Neural progenitor cell (in vitro differentiated cells): ENCODE measurements around the gene POR. TPM values are rescaled to one million over a fixed set of nuclear protein-coding genes. Genes with fewer than 3 reads are reported as not detected.

Source experiments
- DNase-seq: peaks from one replicate; pipeline ENCODE4 v3.0.0-alpha.2; 2016; ENCODE audit warnings: low spot score
- H2AFZ ChIP-seq: fragments of 200-600 bp; sonication (generic); replicated peaks from 2 replicates; pipeline ENCODE4 v1.6.1; 2016; ENCODE audit warnings: antibody characterized with exemption
- H3F3A ChIP-seq: fragments of 200-600 bp; sonication (generic); 2 replicates; pipeline ENCODE4 v1.6.1; 2016; ENCODE audit warnings: antibody characterized with exemption, low read depth
- H3K27ac ChIP-seq: fragments of 200-600 bp; sonication (generic); 2 replicates; pipeline ENCODE4 v1.5.1; 2016; ENCODE audit warnings: mild to moderate bottlenecking
- H3K27me3 ChIP-seq: fragments of 200-600 bp; sonication (generic); 2 replicates; pipeline ENCODE4 v1.6.1; 2016; ENCODE audit warnings: mild to moderate bottlenecking, moderate library complexity
- H3K36me3 ChIP-seq: fragments of 200-600 bp; sonication (generic); 2 replicates; pipeline ENCODE4 v1.5.1; 2016
- H3K4me1 ChIP-seq: fragments of 200-600 bp; sonication (generic); 2 replicates; pipeline ENCODE4 v1.6.1; 2016; ENCODE audit warnings: mixed run types
- H3K4me2 ChIP-seq: fragments of 200-600 bp; sonication (generic); 2 replicates; pipeline ENCODE4 v1.6.1; 2016
- H3K4me3 ChIP-seq: fragments of 200-600 bp; sonication (generic); 2 replicates; pipeline ENCODE4 v1.5.1; 2016
- H3K79me2 ChIP-seq: fragments of 200-600 bp; sonication (generic); 2 replicates; pipeline ENCODE4 v1.6.1; 2016; ENCODE audit warnings: low read depth
- H3K9ac ChIP-seq: fragments of 200-600 bp; sonication (generic); 2 replicates; pipeline ENCODE4 v1.6.1; 2016
- H3K9me3 ChIP-seq: fragments of 200-600 bp; sonication (generic); 2 replicates; pipeline ENCODE4 v1.5.1; 2016; ENCODE audit warnings: low read depth
- H4K20me1 ChIP-seq: fragments of 200-600 bp; sonication (generic); 2 replicates; pipeline ENCODE4 v1.6.1; 2016; ENCODE audit warnings: low read depth
- H3K27ac Mint-ChIP-seq: 3 replicates; pipeline ENCODE4 v1.8.0; 2021; ENCODE audit warnings: mixed read lengths
- H3K27me3 Mint-ChIP-seq: 2 replicates; pipeline ENCODE4 v1.8.0; 2022; ENCODE audit warnings: low read depth, mild to moderate bottlenecking, inconsistent platforms, moderate library complexity, mixed read lengths; ENCODE audit not compliant: insufficient read depth
- H3K36me3 Mint-ChIP-seq: 3 replicates; pipeline ENCODE4 v1.8.0; 2021; ENCODE audit warnings: mixed read lengths
- H3K4me1 Mint-ChIP-seq: 3 replicates; pipeline ENCODE4 v1.8.0; 2021; ENCODE audit warnings: mixed read lengths
- H3K4me3 Mint-ChIP-seq: 3 replicates; pipeline ENCODE4 v1.8.0; 2021; ENCODE audit warnings: mild to moderate bottlenecking, moderate library complexity, mixed read lengths
- H3K9me3 Mint-ChIP-seq: 3 replicates; pipeline ENCODE4 v1.8.0; 2020; ENCODE audit warnings: mixed read lengths
- EZH2 ChIP-seq: fragments of 200-600 bp; sonication (generic); IDR thresholded peaks from 2 replicates; pipeline ENCODE4 v1.6.1; 2017; ENCODE audit warnings: antibody characterized with exemption, mild to moderate bottlenecking, moderate library complexity
- EZH2phosphoT487 ChIP-seq: fragments of 200-600 bp; sonication (generic); IDR thresholded peaks from 2 replicates; pipeline ENCODE4 v1.6.1; 2017; ENCODE audit warnings: antibody characterized with exemption
- total RNA-seq: library from RNA; depleted of rRNA; stranded (reverse); fragments of >200 nt; gene quantifications from 2 replicates; pipeline ENCODE4 v1.2.3, GENCODE V29; 2015; ENCODE audit warnings: low replicate concordance
- TF ChIP-seq, protein P1 (sequence below): fragments of 200-600 bp; sonication (generic); IDR thresholded peaks from 2 replicates; pipeline ENCODE4 v1.5.1; 2017; ENCODE audit warnings: antibody characterized with exemption, mild to moderate bottlenecking

Gene POR
- total RNA-seq, 1 donor from 2014 or later, result 38.6 TPM

DNA sequence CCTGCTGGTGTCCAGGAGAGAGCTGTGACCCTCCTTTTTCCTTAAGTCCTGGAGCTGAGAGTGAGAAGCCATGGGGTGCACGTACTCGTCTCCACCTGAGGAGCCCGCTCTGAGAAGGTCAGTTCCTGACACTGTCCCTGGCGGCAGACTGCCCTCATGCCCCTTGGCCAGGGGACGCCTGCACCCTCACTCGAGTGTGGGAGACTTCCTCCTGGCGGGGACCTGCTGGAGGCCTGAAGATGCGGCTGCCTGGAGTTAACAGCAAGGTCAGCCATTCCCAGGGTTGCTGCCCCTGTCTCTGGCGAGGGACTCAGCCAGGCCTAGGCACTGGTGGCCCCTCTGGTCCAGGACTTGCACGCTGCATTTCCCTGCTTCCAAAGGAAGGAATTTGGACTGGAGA is 53.1 kb downstream of the POR start:
- H3K79me2 ChIP-seq, result no peaks in the 10 kb centered on the region
- H3K4me3 ChIP-seq, result no peak overlapping the region
- Mint-ChIP-seq H3K36me3 (peaks cover 20% of the 10 kb centered on the region), H3K9me3 (no peaks in the 10 kb centered on the region), H3K27ac (peak overlapping the region; percentile 98), H3K4me1 (peaks cover 84% of the 10 kb centered on the region), H3K4me3 (no peak overlapping the region), H3K27me3 (peaks cover 8% of the 10 kb centered on the region)
- H2AFZ ChIP-seq, result no peak overlapping the region
- no peaks in the 10 kb centered on the region for H3K27me3 ChIP-seq
- H3K9me3 ChIP-seq, result no peaks in the 10 kb centered on the region
- TF ChIP-seq, protein P1, sequence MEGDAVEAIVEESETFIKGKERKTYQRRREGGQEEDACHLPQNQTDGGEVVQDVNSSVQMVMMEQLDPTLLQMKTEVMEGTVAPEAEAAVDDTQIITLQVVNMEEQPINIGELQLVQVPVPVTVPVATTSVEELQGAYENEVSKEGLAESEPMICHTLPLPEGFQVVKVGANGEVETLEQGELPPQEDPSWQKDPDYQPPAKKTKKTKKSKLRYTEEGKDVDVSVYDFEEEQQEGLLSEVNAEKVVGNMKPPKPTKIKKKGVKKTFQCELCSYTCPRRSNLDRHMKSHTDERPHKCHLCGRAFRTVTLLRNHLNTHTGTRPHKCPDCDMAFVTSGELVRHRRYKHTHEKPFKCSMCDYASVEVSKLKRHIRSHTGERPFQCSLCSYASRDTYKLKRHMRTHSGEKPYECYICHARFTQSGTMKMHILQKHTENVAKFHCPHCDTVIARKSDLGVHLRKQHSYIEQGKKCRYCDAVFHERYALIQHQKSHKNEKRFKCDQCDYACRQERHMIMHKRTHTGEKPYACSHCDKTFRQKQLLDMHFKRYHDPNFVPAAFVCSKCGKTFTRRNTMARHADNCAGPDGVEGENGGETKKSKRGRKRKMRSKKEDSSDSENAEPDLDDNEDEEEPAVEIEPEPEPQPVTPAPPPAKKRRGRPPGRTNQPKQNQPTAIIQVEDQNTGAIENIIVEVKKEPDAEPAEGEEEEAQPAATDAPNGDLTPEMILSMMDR, result no peak
- TF ChIP-seq EZH2phosphoT487, result no peak
- TF ChIP-seq EZH2, result no peak
- DNase-seq, result no peak
- peaks cover 14% of the 10 kb centered on the region for H3F3A ChIP-seq
- H3K27ac ChIP-seq, result peak overlapping the region; percentile 23
- H4K20me1 ChIP-seq, result peaks cover 18% of the 10 kb centered on the region
- H3K4me1 ChIP-seq, result peaks cover 34% of the 10 kb centered on the region
- H3K36me3 ChIP-seq, result no peaks in the 10 kb centered on the region
- peak overlapping the region; percentile 16 for H3K4me2 ChIP-seq
- no peak overlapping the region for H3K9ac ChIP-seq

DNA sequence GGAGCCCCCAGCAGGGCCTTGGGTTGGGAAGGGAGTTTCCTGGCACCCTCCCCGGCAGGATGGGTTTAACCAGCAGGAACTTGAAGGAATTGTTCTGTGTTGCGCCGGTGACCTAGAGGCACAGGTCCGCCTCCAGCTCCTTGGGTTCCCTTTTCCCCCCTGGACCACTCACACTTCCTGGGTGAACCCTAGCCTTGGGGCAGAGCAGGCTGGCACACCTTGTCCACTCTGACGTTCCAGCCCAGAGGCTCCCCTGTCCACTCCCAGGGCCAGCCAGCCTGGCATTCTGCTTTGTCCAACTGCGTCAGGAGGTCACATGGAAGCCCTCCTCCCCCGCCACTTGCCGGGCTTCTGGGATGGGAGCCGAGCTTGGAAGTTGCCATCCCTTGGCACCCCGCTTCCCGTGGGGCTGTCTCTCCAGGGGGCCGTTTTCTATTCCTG is 53.6 kb downstream of the POR start:
- TF ChIP-seq, protein P1, result no peak
- no peak for TF ChIP-seq EZH2phosphoT487
- TF ChIP-seq EZH2, result no peak
- Histone ChIP-seq H3K36me3 (no peaks in the 10 kb centered on the region), H3K27me3 (no peaks in the 10 kb centered on the region), H3K4me3 (no peak overlapping the region), H3K4me2 (no peak overlapping the region), H3K27ac (no peak overlapping the region), H3K4me1 (peaks cover 28% of the 10 kb centered on the region), H3F3A (peaks cover 9% of the 10 kb centered on the region), H4K20me1 (peaks cover 13% of the 10 kb centered on the region), H3K9me3 (no peaks in the 10 kb centered on the region), H3K79me2 (no peaks in the 10 kb centered on the region), H2AFZ (no peak overlapping the region), H3K9ac (no peak overlapping the region)
- H3K4me3 Mint-ChIP-seq, result no peak overlapping the region
- peaks cover 20% of the 10 kb centered on the region for H3K36me3 Mint-ChIP-seq
- H3K27ac Mint-ChIP-seq, result peak overlapping the region; percentile 46
- H3K27me3 Mint-ChIP-seq, result peaks cover 7% of the 10 kb centered on the region
- DNase-seq, result no peak
- peaks cover 78% of the 10 kb centered on the region for H3K4me1 Mint-ChIP-seq
- no peaks in the 10 kb centered on the region for H3K9me3 Mint-ChIP-seq

DNA sequence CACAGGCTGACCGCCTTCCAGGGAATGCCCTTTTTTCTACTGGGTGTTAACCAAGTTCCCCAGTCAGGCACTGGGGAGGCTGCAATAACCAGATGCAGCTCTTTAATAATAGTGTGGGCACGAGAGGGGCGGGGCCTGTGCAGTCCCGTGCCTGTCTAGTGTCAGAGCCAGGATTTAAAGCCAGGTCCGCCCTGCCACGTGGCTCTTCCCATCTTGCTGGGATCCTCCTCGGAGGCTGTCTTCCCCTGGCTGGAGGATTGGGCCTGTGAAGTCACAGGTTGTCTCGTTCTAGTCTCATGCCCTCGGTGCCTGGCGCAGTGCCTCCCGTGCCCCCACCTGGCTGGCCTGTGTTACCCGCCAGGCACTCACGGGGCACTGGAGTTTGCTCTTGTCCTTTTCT is 54.2 kb downstream of the POR start:
- Mint-ChIP-seq H3K27ac (peak overlapping the region; percentile 98), H3K4me1 (peaks cover 75% of the 10 kb centered on the region), H3K27me3 (peaks cover 5% of the 10 kb centered on the region), H3K36me3 (peaks cover 26% of the 10 kb centered on the region), H3K9me3 (no peaks in the 10 kb centered on the region), H3K4me3 (peak overlapping the region; percentile 70)
- Histone ChIP-seq H3K4me3 (no peak overlapping the region), H3F3A (peaks cover 8% of the 10 kb centered on the region), H3K79me2 (no peaks in the 10 kb centered on the region), H2AFZ (no peak overlapping the region), H3K36me3 (no peaks in the 10 kb centered on the region), H3K4me1 (peaks cover 27% of the 10 kb centered on the region), H3K9me3 (no peaks in the 10 kb centered on the region), H3K4me2 (no peak overlapping the region), H3K27me3 (no peaks in the 10 kb centered on the region), H3K27ac (no peak overlapping the region), H3K9ac (no peak overlapping the region), H4K20me1 (peaks cover 7% of the 10 kb centered on the region)
- DNase-seq, result no peak
- TF ChIP-seq EZH2phosphoT487, result no peak
- TF ChIP-seq EZH2, result no peak
- TF ChIP-seq, protein P1, result no peak
